Effector memory CD4-positive, alpha-beta T cell (primary cell): ENCODE measurements around the gene PGAM1.

ENCODE experiments used
- DNase-seq, 3 donors: peaks; one replicate each; pipeline ENCODE4 v3.0.0-alpha.2; 2020
- H3K27ac ChIP-seq: 2 replicates; pipeline ENCODE4 v1.7.0; 2013; ENCODE audit warnings: mild to moderate bottlenecking, low read length, moderate library complexity; ENCODE audit not compliant: insufficient read depth, poor library complexity, severe bottlenecking
- H3K27me3 ChIP-seq: replicated peaks from 2 replicates; pipeline ENCODE4 v1.7.0; 2013; ENCODE audit warnings: mild to moderate bottlenecking, low read length; ENCODE audit not compliant: insufficient read depth, control insufficient read depth, poor library complexity, severe bottlenecking
- H3K36me3 ChIP-seq: 2 replicates; pipeline ENCODE4 v1.7.0; 2013; ENCODE audit warnings: mild to moderate bottlenecking, low read length, moderate library complexity; ENCODE audit not compliant: control insufficient read depth, insufficient read depth
- H3K4me1 ChIP-seq: 2 replicates; pipeline ENCODE4 v1.7.0; 2013; ENCODE audit warnings: low read length, mild to moderate bottlenecking; ENCODE audit not compliant: control insufficient read depth, insufficient read depth, poor library complexity, severe bottlenecking
- H3K4me3 ChIP-seq: 2 replicates; pipeline ENCODE4 v1.7.0; 2013; ENCODE audit warnings: low read length, low read depth, mild to moderate bottlenecking; ENCODE audit not compliant: insufficient read depth, poor library complexity, severe bottlenecking
- H3K9me3 ChIP-seq: 2 replicates; pipeline ENCODE4 v1.7.0; 2013; ENCODE audit warnings: mild to moderate bottlenecking, low read length, moderate library complexity; ENCODE audit not compliant: control insufficient read depth

The PGAM1 gene

DNA sequence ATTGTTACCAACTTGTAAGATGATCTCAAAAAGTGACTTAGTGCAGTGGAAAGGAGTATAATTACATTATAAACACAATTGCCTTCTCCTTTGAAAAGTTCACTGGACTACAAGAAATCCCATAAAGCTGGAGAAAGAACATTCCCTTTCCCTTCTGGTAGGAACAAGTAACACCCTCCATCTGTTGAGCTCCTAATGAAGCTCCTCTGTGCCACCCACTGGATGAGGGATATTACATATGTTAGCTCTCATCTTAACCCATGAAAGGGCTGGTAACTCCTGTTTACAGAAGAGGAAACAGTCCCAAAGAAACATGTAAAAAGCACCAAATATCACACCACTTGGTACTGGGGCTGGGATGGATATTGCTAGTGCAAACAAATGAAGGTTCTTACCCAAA, 8.1 kb downstream of the PGAM1 start:
- no peak overlapping the region for H3K27ac ChIP-seq
- no peak overlapping the region for H3K4me3 ChIP-seq
- no peaks in the 10 kb centered on the region for H3K4me1 ChIP-seq
- no peak for DNase-seq
- H3K9me3 ChIP-seq: no peaks in the 10 kb centered on the region
- peaks cover 73% of the 10 kb centered on the region for H3K36me3 ChIP-seq
- no peaks in the 10 kb centered on the region for H3K27me3 ChIP-seq

- no peak overlapping the region for H3K27ac ChIP-seq
- H3K36me3 ChIP-seq: peaks cover 76% of the 10 kb centered on the region
Observed at GRCh38 chr10:97434557-97434956, 8.6 kb downstream of the PGAM1 start.

DNA sequence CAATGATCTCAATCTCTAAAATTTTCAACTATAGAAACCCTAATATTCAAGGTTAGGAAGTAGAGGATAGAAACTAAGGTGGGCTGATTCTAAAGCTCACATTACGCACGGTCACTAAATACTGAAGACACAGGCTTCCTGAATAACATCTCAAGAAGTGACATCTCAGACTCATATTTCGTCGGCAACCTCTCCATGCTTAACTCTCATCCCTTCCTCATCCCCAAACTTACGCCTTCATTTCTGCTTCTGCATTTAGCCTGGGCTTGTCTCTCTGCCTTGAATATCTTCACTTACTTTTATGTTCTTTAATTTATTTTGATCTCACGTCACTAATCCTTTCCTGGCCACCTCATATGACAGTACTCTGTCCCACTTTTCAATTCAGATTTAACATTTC, 9.2 kb downstream of the PGAM1 start:
- no peaks in the 10 kb centered on the region for H3K9me3 ChIP-seq
- H3K4me1 ChIP-seq: no peaks in the 10 kb centered on the region
- H3K27ac ChIP-seq: no peak overlapping the region
- no peaks in the 10 kb centered on the region for H3K27me3 ChIP-seq
- DNase-seq: no peak
- no peak overlapping the region for H3K4me3 ChIP-seq
- H3K36me3 ChIP-seq: peaks cover 70% of the 10 kb centered on the region

More at GRCh38 chr10:97434557-97434956, 8.6 kb downstream of the PGAM1 start:
- H3K9me3 ChIP-seq: no peaks in the 10 kb centered on the region
- no peak for DNase-seq
- no peaks in the 10 kb centered on the region for H3K4me1 ChIP-seq
- H3K27me3 ChIP-seq: no peaks in the 10 kb centered on the region
- H3K4me3 ChIP-seq: no peak overlapping the region

DNA sequence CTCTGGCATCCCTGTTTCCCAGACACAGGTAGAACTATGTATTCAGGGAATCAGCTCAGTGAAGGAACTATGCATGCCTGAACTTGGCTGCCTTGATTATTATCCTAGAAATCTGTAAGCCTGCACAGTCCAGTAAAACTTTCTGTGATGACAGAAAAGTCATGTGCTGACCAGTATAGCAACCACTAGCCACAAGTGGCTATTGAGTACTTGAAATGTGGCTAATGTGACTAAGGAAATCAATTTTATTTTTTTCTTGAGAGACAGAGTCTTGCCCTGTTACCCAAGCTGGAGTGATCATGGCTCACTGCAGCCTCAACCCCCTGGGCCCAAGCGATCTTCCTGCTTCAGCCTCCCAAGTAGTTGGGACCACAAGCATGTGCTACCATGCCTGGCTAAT, 16.3 kb downstream of the PGAM1 start:
- no peak overlapping the region for H3K4me3 ChIP-seq
- H3K27ac ChIP-seq: no peak overlapping the region
- H3K9me3 ChIP-seq: no peaks in the 10 kb centered on the region
- H3K36me3 ChIP-seq: peaks cover 19% of the 10 kb centered on the region
- peaks cover 18% of the 10 kb centered on the region for H3K4me1 ChIP-seq
- no peak for DNase-seq
- H3K27me3 ChIP-seq: no peaks in the 10 kb centered on the region

DNA sequence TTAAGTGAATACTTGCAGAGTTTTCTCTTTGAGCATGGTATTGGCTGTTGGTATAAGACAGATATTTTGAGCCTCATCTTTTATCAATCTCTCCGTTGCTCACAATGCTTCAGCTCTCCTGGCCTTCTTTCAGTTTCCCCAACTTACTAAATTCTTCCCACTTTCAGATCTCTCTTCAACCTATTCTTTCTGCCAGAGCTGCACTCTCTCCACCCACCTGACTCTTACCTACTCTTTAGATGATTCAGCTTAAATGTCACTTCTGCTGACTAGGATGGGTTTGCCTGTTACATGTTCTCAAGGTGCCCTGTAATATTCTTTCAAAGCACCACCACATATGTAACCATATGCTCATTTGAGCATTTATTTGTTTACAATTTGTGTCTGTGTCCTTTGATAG, 18.2 kb downstream of the PGAM1 start:
- Histone ChIP-seq H3K4me1 (peaks cover 19% of the 10 kb centered on the region), H3K27me3 (no peaks in the 10 kb centered on the region), H3K9me3 (no peaks in the 10 kb centered on the region), H3K4me3 (no peak overlapping the region), H3K36me3 (peaks cover 1% of the 10 kb centered on the region), H3K27ac (no peak overlapping the region)
- no peak for DNase-seq

- Histone ChIP-seq H3K4me1 (peaks cover 19% of the 10 kb centered on the region), H3K27ac (peak overlapping the region; percentile 54), H3K27me3 (no peaks in the 10 kb centered on the region), H3K36me3 (no peaks in the 10 kb centered on the region), H3K9me3 (no peaks in the 10 kb centered on the region), H3K4me3 (peak overlapping the region; percentile 60)
- DNase-seq: no peak
Observed at GRCh38 chr10:97445357-97445721, 19.3 kb downstream of the PGAM1 start.

DNA sequence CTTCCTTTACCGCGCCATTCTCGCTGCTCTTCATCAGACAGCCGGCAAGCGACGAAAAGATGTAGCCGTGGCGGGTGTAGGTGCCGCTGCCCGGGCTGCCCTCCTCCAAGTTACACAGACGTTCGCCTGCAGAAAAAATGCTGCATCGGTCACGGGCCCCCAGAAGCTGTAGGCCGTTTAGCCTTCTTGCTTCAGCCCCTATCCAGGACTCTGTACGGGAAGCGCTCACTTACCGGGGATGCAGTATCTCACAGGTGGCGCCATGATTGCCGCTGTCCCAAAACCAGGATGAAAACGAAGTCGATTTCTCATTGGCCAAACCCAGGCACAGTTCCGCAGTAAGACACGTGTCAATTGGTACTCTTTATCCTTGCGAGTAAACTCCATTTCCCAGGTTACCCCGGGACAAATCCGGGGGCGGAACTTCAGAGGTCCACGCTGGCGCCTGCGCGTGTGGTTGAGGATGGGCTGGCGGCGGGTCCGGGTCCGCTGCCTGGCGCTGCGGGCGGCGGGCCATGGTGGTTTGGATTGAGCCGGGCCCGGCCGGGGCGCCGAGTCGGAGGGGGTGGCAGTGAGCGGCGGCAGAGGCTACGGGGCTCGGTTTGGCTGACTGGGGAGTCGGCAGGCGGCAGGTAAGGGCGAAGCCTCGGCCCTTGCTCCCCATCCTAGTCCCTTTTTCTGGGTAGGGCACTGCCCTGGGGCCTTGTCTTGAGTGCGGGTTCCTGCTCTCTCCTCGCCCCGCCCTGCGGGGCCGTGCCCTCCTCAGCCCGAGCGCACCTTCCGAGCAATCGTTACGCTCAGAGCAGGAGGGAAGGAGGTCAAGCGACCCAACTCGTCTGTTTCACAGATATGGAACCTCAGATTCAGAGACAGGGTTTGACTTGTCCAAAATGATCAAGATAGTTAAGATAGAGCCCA, 20.0 kb downstream of the PGAM1 start, which contains the start of the genes EXOSC1 and ZDHHC16:
EXOSC1 (minus strand) TSS at position 285 of the 918 bp plus-strand sequence; CDS start at position 264, 21 bp downstream.
ZDHHC16 (plus strand) TSS at position 454 of the 918 bp plus-strand sequence. CDS start 5,501 bp downstream, outside the sequence.
- Histone ChIP-seq H3K4me1 (peaks cover 19% of the 10 kb centered on the region), H3K27me3 (no peaks in the 10 kb centered on the region), H3K27ac (peak within 1 kb of the TSS; percentile 54), H3K9me3 (no peaks in the 10 kb centered on the region), H3K36me3 (no peaks in the 10 kb centered on the region), H3K4me3 (peak within 1 kb of the TSS; percentile 60)
- peak; percentile 75 to 87 (median 85) for DNase-seq

GRCh38 chr10:97450828-97451227, 24.8 kb downstream of the PGAM1 start:
- H3K36me3 ChIP-seq: peaks cover 19% of the 10 kb centered on the region

GRCh38 chr10:97451605-97452004, 25.6 kb downstream of the PGAM1 start:
- Histone ChIP-seq H3K27me3 (no peaks in the 10 kb centered on the region), H3K36me3 (peaks cover 22% of the 10 kb centered on the region), H3K27ac (no peak overlapping the region), H3K9me3 (no peaks in the 10 kb centered on the region), H3K4me3 (no peak overlapping the region), H3K4me1 (peaks cover 7% of the 10 kb centered on the region)
- no peak for DNase-seq

More at GRCh38 chr10:97450828-97451227, 24.8 kb downstream of the PGAM1 start:
- DNase-seq: no peak
- Histone ChIP-seq H3K4me3 (no peak overlapping the region), H3K27me3 (no peaks in the 10 kb centered on the region), H3K4me1 (peaks cover 7% of the 10 kb centered on the region), H3K9me3 (no peaks in the 10 kb centered on the region), H3K27ac (no peak overlapping the region)

GRCh38 chr10:97452352-97452751, 26.4 kb downstream of the PGAM1 start:
- peaks cover under 1% of the 10 kb centered on the region for H3K4me1 ChIP-seq
- no peak for DNase-seq
- H3K9me3 ChIP-seq: no peaks in the 10 kb centered on the region
- no peaks in the 10 kb centered on the region for H3K27me3 ChIP-seq
- peaks cover 27% of the 10 kb centered on the region for H3K36me3 ChIP-seq
- no peak overlapping the region for H3K27ac ChIP-seq
- no peak overlapping the region for H3K4me3 ChIP-seq
